HG02973 (cell line): Measurements from ENCODE around the gene ERI2.
A peak's percentile ranks its signal among the peaks of the same experiment; 100 is the strongest.
"Not testable (repeated sequence)": the region's sequence is repeated elsewhere in the genome, so short reads cannot be mapped to it uniquely, and the experiment has no call there.

ENCODE experiments used
- ATAC-seq: cut with Tn5 transposase; IDR thresholded peaks from one replicate; pipeline ENCODE4 v1.9.1; 2021; ENCODE audit warnings: moderate library complexity; ENCODE audit not compliant: unreplicated experiment

The ERI2 gene

GRCh38 chr16:20767577-20767976, 38.7 kb downstream of the ERI2 start:
- ATAC-seq, result no peak

- ATAC-seq, result no peak
These were observed 40.0 kb downstream of the ERI2 start for GRCh38 chr16:20766294-20766693.

DNA sequence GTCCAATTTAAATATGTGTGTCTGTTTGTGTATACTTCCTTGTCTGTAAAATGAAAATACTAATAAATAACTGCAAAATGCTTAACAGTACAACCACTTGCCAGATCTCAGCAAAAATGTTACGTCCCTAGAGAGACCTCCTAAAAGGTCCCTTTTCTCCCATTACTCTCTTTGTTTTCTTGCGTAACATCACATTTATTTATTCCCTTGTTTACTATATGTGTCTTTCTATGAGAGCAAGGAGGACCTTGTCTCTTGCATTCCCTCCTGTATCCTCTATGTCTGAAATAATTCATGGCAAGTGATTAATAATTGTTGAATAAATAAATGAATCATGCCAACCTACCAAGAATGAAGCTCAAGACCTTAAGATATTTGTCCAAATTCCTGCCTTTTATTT, 40.5 kb downstream of the ERI2 start:
- no peak for ATAC-seq

GRCh38 chr16:20764448-20764847, 41.8 kb downstream of the ERI2 start:
- not testable (repeated sequence) for ATAC-seq

DNA sequence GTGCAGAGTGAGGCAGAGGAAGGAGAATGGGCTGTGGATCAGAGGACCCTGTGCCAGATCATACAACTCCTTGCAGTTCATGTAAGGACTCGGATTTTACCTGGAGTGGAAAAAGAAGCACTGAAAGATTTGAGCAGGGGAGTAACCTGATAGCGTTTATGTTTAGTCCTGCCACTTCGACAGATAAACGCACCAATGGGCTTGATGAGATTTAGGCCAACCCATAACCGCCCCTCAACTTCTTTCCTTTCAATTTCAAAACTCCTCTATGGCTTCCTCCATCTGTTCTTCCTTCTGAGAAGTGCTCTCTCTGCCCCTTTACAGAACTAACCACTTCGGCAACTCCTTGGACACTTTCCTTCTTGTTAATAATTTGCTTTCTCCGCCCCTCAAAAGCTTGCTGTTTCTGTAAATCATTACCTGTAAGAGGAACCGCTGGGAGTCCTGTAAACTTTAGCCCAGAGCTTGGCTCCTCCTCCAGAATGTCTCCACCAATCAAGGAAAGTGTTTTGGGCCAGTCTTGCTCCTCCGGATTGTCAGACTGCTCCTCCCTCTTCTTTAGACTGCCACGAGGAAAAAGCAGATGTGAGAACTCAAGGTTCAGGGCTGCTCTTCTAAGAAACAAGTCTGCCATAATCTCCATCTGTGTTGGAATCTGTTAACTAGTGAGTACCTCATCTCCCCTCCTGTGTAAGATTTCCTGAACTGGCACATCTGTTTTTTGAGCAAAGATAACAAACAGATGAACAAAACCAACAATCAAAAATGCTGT, 42.6 kb downstream of the ERI2 start, which contains the start of gene ACSM3:
Gene ACSM3, plus strand, starts transcription at position 554 of the 772 bp plus-strand sequence. CDS start 6,021 bp downstream, outside the sequence.
- peak; percentile 98 for ATAC-seq

DNA sequence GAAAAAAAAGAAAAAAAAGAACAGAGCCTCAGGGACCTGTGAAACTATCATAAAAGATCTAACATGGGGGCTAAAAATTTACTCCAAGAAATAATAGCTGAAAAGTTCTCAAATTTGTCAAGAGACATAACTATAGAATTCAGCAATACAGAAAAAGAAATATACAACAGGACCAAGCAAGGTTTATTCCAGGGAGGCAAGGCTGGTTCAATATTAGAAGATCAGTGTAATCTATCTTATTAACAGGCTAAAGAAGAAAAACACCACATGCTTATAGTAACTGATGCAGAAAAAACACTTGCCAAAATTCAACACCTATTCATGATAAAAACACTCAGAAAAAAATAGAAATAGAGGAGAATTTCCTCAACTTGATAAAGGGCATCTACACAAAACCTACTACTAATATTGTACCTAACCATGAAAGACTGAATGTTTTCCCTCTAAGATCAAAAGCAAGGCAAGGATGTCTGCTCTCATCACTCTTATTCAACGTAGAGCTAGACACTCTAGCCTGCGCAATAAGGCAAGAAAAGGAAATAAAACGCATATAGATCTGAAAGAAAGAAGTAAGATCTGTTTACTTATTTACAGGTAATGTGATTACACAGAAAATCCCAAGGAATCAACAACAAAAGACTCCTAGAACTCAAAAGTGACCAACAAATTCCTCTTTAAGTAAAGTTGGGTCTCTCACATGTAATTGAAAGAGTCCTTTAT, 43.7 kb downstream of the ERI2 start:
- ATAC-seq, result no peak

DNA sequence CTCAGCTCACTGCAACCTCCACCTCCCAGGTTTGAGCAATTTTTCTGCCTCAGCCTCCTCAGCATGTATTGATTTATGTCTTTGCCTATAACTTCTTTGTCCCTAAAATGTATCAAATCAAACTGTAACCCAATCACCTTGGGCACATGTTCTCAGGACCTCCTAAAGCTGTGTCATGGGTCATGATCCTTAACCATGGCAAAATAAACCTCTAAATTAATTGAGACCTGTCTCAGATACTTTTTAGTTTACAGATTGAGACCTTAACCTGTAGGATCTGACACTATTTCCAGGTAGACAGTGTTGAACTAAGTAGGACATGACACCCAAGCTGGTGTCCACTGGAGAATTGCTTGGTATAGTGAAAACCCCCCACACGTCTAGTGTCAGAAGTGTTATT, 45.1 kb downstream of the ERI2 start:
- ATAC-seq, result no peak

GRCh38 chr16:20760346-20760745, 45.9 kb downstream of the ERI2 start:
- no peak for ATAC-seq

DNA sequence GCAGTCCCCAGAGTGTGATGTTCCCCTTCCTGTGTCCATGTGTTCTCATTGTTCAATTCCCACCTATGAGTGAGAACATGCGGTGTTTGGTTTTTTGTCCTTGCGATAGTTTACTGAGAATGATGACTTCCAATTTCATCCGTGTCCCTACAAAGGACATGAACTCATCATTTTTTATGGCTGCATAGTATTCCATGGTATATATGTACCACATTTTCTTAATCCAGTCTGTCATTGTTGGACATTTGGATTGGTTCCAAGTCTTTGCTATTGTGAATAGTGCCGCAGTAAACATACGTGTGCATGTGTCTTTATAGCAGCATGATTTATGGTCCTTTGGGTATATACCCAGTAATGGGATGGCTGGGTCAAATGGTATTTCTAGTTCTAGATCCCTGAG, 50.5 kb downstream of the ERI2 start:
- ATAC-seq, result not testable (repeated sequence)

GRCh38 chr16:20755238-20755637, 51.0 kb downstream of the ERI2 start:
- ATAC-seq, result no peak

DNA sequence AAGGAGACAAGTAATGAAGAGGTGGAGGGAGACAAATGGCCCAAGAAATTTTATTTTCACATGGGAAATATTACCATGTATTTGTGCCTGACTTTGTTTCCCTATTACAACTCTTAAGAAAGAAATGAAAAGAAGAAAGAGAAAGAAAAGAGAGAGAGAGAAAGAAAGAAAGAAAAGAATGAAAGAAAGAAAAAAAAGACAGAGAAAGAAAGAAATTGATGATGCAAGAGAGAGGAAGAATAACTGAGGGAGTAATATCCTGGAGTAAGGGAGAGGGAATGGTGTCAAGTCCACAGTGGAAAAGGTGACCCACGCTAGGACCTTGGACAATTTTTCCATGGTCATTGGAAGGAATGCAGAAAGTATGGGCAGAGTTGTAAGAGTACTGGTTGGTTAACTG, 52.5 kb downstream of the ERI2 start:
- no peak for ATAC-seq

DNA sequence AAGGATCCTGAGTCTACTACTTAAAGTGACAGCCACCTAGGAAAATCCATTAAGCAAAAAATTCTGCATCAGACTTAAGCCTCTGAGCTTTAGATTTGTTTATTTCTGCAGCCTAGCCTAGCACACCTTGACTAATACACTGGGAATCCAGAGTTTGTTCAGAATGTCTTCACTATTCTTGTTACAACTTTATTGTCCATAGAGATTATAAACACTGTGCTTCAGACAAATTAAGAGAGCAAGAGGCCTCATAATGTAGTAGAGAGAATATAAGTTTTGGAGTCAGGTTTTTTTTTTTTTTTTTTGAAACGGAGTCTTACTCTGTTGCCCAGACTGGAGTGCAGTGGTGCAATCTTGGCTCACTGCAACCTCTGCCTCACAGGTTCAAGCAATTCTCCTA, 55.7 kb downstream of the ERI2 start:
- ATAC-seq, result no peak

DNA sequence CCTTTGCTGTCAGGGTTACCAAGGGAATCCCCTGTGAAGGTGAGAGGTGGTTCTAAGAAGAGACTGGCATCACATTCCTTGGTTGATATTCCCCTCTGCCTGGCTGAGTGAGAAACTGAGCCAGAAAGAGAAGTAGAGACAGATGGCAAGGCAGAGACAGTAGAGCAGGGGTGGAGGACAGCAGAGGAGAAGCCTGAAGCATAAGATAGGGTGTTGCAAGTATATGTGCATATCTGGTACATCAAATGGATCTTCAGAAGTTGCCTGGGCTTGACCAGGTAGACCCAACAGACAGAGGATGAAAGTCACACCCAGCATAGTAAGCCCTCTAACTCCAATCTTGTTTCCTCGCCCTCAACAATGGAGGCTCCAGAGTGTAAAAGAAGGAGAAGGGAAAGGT, 56.8 kb downstream of the ERI2 start:
- ATAC-seq, result no peak

DNA sequence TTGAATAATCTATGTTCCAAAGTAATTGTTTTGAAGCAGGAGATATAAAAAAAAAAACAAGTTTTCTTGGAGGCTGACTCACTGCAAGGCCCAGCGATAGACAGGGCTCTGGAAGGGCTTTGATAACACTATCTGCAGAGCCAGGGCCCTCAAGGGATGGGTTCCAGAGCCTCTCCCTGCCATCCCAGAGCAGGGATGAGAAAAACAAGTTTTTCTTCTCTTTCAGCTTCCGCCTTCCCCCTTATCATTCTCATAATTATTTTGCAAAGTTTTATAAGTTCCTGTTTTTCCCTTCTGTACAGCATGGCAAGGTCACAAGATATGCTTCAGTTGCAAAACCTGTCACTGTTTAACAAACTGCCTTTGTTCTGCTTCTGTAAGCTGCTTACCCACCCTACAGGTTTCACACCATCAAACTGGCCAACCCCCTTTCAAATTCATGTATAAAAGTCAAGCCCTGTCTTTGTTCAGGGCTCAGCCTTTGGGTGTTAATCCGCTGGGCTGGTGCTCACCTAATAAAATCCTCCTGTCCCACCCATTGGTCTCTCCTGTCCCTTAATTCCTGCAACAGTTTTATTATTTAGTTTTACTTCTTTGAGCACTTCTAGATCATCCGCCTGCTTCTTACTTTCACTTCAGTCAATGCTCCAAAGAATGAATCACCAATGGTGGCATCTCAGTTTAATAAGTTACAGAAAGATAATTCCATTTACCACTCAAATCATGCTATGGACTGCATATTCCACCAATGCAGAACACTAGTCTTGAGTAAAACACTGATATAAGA, 59.0 kb downstream of the ERI2 start:
- no peak for ATAC-seq

- ATAC-seq, result no peak
These were observed 59.8 kb downstream of the ERI2 start for GRCh38 chr16:20746461-20746860.
